ENCODE data around the gene OPN4.

DNA sequence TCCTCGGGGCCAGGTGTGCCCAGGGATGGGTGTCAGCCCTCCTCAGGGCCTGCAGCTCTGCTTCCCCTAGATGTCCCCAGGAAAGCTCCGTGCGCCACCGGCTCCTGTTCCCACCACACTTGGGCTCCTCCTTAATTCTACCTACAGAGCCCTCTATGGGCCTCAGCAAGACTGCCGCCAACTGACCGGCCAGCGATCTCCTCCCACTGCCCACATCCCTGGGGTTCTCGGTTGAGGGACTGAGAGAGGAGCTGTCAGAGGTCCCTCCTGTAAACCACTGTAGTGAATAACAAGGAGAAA lies 8.6 kb downstream of the OPN4 start:
- TF ChIP-seq, protein P1, sequence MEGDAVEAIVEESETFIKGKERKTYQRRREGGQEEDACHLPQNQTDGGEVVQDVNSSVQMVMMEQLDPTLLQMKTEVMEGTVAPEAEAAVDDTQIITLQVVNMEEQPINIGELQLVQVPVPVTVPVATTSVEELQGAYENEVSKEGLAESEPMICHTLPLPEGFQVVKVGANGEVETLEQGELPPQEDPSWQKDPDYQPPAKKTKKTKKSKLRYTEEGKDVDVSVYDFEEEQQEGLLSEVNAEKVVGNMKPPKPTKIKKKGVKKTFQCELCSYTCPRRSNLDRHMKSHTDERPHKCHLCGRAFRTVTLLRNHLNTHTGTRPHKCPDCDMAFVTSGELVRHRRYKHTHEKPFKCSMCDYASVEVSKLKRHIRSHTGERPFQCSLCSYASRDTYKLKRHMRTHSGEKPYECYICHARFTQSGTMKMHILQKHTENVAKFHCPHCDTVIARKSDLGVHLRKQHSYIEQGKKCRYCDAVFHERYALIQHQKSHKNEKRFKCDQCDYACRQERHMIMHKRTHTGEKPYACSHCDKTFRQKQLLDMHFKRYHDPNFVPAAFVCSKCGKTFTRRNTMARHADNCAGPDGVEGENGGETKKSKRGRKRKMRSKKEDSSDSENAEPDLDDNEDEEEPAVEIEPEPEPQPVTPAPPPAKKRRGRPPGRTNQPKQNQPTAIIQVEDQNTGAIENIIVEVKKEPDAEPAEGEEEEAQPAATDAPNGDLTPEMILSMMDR (conservative IDR thresholded peaks at IDR 0.05; ENCODE audit: low read depth, low read length) = no peak
- no peak for TF ChIP-seq EZH2 (IDR thresholded peaks at IDR 0.05; ENCODE audit: low read length, unreplicated experiment)

Data from PC-3 (cell line).